Esophagus muscularis mucosa (tissue), 4 donors: ENCODE results near the gene PGK2.

Experiments
- CTCF ChIP-seq, 3 experiments: fragments of 200-600 bp in 2 of 3; fragments of 450-650 bp in 1 of 3; sonication (generic) in 2 of 3; IDR thresholded peaks; one replicate each; pipeline ENCODE4 v1.5.1; 2017 to 2019; ENCODE audit warnings: antibody characterized with exemption in 3 of 3, mild to moderate bottlenecking in 2 of 3, moderate library complexity in 1 of 3
- EP300 ChIP-seq: sonication (generic); formaldehyde crosslinking; IDR thresholded peaks from one replicate; pipeline ENCODE4 v1.6.1; 2017; ENCODE audit warnings: antibody characterized with exemption
- POLR2A ChIP-seq: fragments of 450-650 bp; IDR thresholded peaks from one replicate; pipeline ENCODE4 v1.6.1; 2017; ENCODE audit warnings: antibody characterized with exemption, moderate library complexity, mild to moderate bottlenecking, low read depth
- POLR2AphosphoS5 ChIP-seq, 2 donors: sonication (generic); formaldehyde crosslinking; IDR thresholded peaks; one replicate each; pipeline ENCODE4 v1.6.1; 2017; ENCODE audit warnings: antibody characterized with exemption in 2 of 2

DNA sequence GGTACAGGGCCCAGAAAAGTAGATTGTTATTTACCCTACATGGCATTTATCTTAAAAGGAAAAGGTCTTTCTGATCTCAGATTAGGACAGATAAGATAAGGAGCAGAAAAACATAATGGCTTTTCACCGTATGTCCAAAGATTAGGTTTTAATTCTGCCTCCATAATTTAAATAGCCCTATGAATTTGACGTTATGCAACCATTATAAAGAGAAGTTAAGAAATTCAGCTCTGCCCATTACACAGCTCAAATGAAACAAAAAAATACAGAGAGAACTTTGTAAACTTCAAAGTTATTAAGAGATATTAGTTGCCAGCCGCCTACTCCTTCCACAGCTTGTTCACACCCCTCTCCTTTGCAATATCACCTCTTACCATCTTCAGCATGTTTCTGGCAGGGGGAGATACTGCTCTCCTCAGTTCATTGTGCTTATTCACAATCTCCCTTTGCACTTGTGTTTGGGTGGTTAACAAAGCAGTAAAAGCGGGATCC is 51.0 kb downstream of the PGK2 start:
- TF ChIP-seq CTCF (IDR thresholded peaks at IDR 0.05) (no peak), EP300 (no peak), POLR2A (no peak), POLR2AphosphoS5 (IDR thresholded peaks at IDR 0.05) (no peak)
